Activated CD8-positive, alpha-beta memory T cell treated with anti-CD3 and anti-CD28 coated beads for 48 hours (primary cell): ENCODE results near the gene GALNT9.
"Not testable (repeated sequence)": the region's sequence is repeated elsewhere in the genome, so short reads cannot be mapped to it uniquely, and the experiment has no call there.

Source experiments
- DNase-seq, 3 experiments: peaks; one replicate each; pipeline ENCODE4 v3.0.0-alpha.2; 2020; ENCODE audit warnings: low read depth in 2 of 3, low spot score in 2 of 3

The GALNT9 gene

DNA sequence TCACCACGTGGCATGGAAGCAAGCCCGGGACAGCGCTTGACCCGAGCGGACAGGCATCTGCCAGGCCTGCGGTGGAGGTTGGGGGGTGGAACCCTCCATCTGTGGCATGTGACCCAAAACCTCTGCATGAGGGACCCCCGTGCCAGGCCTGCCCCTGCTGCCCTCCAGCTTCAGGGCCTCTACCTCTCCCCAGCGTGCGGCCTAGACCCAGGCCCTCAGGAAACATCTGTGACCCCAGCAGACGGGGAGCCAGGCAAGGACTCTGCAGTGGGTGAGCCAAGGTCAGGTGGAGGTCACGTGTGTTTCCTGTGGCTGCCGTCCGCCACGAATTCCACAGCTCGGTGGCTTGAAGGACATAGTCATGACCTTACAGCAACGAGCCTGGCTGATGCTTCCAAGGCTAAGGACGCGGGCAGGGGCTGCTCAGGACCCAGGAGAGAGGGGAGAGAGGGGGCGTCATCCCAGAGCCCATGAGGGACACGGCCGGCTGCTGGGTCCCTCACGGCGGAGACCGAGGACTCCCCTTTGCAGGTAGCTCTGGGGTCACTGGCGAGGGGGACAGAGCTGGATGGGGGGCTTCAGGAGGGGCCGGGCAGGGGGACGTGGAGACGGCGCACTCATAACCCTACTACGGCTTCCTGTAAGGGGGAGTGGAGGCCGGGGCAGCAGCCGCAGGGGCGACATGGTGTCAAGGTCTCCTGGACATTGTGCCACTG is 91.5 kb downstream of the GALNT9 start:
- no peak for DNase-seq

DNA sequence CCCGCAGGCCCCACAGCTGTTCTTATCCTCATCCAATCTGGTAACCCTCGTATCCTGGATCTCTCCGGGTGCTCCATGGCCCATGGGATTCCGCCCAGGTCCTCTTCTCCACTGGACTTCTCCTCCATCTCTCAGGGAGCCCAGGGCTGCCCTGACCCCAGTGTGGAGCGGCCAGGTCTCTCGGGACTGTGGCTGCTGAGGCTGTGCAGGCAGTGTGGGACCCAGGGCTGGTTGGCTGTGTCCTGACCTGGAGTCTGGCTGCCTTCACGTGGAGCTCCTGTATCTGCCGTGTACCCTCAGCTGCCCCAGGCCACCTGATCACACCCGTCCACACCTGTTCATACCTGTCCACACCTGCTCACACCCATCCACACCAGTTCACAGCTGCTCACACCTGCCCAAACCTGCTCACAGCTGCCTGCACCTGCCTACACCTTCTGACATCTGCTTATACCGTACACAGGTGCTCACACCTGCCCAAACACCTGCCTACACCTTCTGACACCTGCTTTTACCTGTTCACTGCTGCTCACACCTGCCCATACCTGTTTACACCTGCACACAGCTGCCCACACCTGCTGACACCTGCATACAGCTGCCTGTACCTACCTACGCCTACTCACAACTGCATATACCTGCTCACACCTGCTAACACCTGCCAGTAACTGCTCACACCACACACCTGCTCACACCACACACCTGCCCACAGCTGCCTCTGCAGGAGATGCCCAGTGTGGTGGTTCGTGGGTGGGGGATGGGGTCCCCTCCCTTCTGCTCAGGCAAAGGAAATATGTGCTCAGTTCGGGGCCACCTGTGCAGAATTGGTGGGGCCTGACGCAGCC is 92.2 kb downstream of the GALNT9 start:
- DNase-seq = no peak

DNA sequence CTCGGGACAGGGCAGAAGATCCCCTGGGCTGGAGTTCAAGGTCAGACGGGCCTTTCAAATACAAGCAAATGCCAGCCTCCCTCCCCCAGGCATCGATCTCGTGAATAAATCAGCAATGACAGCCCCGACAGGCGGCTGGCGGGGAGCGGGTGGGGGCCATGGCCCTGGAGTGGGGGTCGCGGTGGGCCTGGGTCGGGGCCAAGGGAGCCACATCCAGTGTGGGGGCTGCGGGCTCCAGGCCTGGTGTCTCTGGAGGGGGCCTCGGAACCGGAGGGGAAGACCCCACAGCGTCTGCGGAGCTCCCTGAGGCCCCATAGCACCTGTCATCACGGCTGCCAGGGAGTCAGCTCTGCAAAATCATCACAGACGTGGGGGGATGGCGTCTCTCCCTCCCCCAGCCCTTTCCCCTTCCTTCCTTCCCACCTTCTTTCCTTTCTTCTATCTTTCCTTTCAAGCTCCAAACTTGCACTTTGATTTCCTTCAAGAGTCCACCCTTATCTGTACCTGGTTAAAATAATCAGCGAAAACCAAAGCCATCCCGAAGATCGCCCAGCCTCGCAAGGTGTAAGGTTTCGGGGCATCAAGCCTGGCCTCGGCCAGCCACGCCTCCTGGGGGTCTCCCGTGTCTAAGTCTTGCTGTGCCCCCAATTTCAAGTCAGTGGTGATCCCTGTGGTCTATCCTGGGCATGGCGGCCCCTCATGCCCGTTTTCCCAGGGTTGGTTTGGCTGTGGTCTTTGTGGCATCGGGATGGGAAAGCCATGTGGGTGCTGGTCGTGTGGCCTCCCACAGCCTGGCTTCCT is 93.1 kb downstream of the GALNT9 start:
- DNase-seq = no peak

DNA sequence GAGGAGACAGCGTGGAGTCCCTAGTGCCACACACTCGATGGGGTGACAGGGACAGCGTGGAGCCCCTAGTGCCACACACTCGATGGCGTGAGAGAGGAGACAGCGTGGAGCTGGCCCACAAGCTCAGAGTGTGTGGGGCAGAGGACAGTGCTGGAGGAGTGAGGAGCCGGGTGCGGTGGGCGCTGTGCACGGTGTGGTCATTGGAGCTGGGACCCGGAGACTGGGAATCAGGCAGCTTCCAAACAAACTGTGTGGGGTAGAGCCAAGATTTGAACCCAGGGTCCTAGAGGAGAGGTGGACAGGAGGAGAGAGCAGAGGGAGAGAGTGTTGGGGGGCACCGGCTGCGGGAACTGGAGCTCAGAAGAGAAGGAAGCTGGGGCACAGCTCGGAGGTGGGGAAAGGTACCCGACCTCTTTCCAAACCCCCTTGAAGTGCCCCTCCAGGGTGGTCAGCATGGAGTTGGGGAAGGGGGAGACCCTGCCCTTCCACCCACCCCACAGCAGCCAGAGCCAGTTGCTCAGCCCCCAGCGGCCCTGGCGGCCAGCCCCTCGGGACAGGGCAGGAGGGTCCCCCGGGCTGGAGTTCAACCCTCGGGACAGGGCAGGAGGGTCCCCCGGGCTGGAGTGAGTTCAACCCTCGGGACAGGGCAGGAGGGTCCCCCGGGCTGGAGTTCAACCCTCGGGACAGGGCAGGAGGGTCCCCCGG is 94.1 kb downstream of the GALNT9 start:
- DNase-seq = no peak

DNA sequence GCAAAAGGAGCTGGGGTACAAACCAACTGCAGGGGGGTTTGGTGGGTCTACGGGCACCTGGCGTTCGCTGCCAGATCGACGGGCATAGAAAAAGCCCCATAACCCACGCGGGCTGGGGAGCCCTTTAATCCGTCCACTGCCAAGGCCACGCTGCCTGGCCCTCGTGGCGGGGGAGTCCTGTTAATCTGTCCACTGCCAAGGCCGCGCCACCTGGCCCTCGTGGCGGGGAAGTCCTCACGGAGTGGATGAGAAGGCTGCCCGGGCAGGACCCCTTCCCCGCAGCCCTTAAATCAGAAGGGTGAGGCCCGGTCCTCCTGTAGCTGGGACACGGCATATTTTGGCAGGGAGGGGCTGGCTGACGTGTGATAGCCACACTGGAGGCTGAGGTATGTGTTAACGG is 99.0 kb downstream of the GALNT9 start:
- DNase-seq = no peak

DNA sequence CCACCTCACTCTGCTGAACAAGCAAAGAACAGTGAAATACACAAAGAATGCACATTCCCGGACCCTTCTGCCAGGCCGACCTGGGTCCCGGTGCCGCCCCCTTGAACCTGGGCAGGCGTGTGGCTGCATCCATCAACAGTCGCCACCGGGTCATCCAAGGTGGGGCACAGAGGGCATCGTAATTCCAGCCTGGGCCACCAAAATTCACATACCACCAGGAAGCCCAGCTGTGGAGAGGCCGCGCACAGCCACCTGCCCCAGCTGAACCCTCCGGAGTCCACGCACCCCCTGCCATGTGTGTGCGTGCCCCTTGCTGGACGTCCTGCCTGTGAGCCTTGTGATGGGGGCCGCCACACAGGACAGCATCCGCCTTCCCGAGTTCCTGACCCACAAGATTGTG is 99.5 kb downstream of the GALNT9 start:
- no peak for DNase-seq

DNA sequence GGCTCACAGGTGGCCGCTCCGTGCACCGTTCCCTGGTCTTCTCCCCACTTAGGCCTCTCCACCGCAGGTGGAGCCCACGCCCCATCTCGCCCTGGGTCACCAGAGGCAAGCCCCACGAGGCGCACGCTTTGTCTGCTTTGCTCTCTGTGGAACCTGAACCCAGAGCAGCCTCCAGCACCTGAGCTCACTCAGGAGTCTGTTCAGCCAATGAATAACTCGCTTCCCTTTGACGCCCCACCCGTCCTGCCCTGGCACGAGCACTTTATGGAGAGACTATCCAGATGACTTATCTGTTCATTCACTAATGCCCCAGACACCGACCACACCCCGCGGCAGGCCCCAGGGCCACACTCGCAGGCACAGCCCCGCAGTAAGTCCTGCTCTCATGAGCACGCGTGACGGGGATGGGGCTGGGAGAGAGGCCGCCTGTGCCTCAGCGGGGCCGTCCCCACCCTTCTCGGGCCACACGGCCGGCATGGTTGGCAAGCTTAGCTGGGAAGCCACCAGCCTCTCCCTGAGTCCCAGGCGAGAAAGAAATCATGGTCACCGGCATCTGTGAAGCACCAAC is 100.1 kb downstream of the GALNT9 start:
- no peak for DNase-seq

DNA sequence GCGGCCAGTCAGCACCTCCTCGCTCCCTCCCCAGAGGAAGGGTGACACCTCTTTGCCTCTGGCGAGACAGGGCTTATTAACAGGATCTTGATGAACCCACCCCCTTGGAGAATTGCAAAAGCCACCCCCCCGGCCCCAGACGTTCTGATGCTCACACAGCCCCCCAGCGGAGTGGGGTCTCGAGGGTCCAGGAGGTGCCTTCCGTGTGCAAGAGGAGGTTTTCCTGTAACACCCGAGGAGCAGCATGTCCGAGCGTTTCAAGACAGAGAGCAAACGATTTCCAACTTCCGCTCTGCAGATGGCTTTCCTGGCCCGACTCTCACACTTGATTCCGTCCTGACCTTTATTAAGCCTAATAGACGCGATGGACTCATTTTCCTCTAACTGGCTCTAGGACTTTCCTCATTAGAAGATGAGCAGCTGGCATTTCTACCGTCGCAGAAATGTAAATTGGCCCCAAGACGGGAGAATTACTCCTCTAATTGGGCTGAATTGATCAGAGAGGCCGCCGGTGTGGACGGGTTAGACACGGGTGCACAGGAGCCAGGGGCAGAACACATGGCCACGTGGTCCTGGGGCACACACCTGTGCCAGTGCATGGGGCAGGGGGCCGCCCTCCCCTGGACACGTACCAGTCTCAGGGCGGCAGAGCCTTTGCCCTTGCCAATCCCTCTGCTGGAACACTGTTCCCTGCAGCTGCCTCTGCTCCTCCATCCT is 100.8 kb downstream of the GALNT9 start:
- DNase-seq = no peak

DNA sequence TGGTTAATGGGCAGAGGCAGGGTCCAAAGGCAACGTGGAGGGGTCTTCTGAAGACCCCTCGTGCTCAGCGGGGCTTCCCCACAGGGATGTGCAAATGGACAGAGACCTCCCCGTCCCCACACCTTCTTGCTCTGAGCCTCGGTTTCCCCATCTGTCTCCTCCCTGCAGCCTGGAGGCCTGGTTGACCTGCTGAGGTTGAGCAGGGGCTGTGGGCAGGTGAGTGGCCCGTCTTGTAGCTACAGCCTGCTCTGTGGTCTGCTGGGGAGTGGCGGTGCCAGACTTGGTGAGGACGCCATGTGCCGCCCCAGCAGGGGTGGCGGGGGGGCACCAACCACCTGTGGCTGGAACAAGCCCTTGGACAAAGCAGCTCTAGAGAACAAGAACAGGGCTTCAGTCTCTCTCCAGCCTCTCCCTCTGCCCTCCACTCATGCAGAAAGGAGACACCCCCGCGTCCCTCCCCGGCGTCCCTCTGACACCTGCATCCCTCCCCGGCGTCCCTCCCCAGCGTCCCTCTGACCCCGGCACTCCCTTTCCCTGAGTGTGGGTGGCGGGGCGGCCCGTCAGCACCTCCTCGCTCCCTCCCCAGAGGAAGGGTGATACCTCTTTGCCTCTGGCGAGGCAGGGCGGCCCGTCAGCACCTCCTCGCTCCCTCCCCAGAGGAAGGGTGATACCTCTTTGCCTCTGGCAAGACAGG is 101.5 kb downstream of the GALNT9 start:
- no peak for DNase-seq

DNA sequence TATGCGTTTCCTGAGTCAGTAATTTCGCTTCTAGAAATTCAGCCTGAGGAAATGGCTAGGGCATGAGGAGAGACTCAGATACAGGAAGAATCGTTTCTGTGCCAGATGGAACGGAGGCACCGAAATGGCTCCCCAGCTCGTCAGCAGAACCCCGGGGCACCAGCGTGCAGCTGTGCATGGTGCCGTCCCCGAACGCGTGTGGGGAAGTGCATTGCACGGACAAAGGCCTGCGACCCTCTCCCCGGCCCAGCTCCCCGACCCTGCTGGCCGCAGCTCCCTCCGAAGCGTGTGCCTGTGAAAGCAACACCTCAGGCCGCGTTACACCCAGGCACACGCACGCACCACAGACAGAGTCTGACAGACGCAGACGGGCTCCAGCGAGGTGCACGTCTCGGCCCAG is 102.3 kb downstream of the GALNT9 start:
- no peak for DNase-seq

DNA sequence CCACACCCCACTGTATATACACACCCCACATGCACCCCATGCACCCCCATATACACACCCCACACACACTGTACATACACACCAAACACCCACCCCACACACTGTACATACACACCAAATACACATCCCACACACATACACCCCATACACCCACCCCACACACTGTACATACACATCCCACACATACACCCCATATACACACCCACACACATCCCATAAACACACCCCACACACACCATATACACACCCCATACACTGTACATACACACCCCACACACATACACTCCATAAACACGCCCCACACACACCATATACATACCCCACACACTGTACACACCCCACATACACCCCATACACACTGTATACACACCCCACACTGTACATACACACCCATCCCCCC is 102.8 kb downstream of the GALNT9 start:
- DNase-seq = no peak

DNA sequence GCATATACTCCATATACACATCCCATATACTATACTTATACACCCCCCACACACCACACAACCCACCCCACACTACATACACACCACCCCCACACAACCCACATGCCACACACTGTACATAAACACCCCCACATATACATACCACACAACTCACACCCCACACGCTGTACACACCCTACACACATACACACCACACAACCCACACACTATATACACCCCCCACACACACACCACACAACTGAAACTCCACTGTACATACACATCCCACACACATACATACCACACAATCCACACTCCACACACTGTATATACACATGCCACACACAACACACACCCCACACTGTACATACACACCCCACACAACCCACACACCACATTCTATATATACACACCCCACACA is 104.2 kb downstream of the GALNT9 start:
- no peak for DNase-seq

DNA sequence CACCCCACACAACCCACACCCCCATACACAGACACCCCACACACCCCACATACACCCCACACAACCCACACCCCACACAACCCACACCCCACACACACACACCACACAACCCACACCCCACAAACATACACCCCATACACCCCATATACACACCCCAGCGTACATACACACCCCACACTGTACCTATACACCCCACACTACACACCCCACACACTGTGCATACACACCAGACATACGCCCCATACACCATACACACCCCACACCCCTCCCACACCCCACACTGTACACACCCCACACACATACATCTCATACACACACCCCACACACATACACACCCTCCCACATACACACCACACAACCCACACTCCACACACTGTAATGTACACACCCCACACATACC is 104.9 kb downstream of the GALNT9 start:
- DNase-seq = no peak

DNA sequence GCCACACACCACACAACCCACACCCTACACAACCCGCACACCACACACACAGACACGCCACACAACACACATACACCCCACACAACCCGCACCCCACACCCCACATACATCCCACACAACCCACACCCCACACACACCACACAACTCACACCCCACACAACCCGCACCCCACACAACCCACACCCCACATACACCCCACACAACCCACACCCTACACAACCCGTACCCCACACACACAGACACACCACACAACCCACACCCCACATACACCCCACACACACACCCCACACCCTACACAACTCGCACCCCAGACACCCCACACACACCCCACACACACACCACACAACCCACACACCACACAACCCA is 106.6 kb downstream of the GALNT9 start:
- DNase-seq = no peak

DNA sequence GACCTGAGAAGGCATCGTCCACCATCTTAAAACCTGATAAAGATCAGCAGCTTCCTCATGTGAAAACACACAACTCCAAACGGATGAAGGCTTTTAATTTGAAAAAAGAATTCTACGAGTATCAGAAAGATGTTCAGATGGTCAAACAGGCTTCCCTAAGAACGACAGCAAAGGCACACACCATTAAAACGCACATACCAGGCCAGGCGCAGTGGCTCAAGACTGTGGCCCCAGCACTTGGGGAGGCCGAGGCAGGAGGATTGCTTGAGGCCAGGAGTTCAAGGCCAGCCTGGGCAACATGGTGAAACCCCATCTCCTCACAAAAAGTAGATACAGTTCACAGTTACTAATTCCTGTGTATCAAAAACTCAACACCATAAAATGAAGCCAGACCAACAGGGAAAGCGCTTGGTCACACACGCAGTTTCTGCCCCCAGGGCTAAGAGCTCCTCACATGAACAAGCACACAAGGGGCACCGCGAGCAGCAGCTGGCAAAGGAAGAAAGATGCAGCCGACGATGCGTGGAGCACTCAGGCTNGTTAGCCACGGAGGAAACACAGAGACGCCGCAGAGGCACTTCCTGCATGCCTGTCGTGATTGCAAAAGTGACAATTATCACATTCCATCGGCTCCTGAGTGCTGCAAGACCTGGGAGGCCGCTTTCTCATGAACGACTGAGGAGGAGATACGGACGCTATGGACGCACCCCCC is 107.1 kb downstream of the GALNT9 start:
- DNase-seq = no peak

DNA sequence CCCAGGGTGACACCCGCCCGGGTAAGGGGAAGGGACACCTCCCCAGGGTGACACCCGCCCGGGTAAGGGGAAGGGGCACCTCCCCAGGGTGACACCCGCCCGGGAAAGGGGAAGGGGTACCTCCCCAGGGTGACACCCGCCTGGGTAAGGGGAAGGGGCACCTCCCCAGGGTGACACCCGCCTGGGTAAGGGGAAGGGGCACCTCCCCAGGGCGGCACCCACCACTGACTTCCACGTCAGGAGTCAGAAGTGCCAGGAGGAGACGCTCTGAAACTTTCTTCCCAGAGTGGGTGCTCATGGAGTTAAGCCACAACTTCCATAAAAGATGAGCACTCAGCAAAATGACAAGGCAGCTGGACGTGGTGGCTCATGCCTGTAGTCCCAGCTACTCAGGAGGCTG is 109.6 kb downstream of the GALNT9 start:
- not testable (repeated sequence) for DNase-seq

DNA sequence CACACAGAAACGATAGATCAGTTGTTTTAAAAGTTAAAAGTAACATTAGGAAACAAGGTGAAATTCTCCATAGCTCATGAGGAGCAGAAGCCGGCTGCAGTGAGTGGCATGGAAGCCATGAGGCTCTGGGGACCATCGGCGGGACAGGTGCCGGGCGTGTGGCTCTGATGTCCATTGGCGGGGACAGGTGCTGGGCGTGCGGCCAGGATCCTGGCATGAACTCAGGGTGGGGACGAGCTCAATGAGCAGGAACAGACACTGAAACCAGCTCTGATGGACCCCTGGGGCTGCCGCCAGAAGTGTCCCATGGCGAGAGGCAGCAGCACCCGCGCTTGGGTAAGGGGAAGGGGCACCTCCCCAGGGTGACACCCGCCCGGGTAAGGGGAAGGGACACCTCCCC is 110.1 kb downstream of the GALNT9 start:
- DNase-seq = no peak

DNA sequence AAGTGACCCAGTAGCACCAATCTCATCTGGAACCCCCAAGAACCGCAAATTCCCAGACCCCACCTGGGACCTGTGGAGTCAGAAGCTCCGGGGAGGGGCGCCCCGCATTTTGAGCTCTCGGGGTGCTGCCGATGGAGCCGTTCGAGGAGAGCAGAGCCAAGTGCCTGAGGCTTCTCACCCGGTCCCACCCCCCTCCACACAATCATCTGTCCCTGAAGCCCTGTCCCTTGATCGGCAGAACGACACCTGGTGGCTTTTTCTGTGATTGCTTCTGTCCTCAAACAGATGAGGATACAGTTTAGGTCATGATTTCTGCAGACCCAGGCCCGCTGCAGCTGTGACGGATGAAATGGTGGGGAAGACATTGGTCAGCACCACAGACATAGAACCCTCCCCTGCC is 110.5 kb downstream of the GALNT9 start:
- no peak for DNase-seq

DNA sequence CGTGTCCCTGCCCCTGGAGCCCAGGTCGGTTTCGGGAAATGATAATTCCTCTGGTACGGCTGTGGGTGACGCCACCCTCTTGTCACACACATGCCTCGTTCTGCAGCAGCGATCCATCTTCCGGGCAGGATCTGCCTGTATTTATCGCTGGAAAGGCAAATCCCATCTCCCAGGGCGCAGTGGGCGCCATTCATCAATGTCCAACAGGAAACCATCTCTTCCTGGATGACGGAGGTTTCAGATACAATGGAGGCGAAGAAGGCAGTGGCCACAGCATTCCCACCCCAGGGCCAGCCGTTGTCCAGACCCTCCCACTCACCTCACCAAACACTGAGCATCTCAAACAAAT is 110.9 kb downstream of the GALNT9 start:
- no peak for DNase-seq
